Right hindlimb (tissue), 1 donor: ENCODE measurements around the gene GOLGA8B.
A peak's percentile ranks its signal among the peaks of the same experiment; 100 is the strongest.
"Not testable (repeated sequence)": the region's sequence is repeated elsewhere in the genome, so short reads cannot be mapped to it uniquely, and the experiment has no call there.

ENCODE experiments used
- DNase-seq: peaks from one replicate; pipeline ENCODE4 v3.0.0-alpha.2; 2018

Gene GOLGA8B

DNA sequence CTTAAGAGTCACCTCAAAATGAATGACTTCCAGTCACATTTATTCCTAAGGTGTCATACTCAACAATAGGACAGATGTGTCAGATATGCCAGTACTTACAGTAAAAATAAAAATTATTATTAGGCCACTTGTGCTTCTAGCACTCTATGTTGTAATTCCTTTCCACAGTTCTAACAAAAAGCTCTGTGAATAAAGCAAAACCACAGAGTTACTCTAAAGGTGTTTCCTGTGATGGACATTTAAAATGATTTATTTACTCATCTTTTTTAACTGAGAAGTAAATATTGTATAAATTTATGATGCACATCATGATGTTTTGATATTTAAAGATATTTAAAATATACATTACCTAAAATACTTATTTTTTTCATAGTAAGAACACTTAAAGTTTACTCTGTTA is 13.9 kb upstream of the GOLGA8B start:
- no peak for DNase-seq

GRCh38 chr15:34594361-34594760 is 10.9 kb upstream of the GOLGA8B start:
- DNase-seq = no peak

DNA sequence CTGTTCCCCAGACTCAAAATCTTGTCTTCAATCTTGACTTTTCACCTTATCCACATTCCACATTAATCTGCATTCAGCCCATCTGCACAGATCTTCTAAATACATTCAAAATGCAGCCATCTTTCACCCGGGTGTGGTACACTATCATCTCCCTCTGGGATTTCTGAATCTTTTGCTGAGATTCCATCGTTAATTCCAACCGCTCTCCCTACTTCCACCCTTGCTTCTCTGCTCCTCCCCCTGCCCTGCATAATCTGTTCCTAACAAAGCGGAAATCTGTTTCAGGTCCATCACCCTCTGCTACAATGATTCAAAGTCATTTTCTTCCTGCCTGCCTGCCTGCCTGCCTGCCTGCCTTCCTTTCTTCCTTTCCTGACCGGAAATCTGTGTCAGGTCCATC is 7.9 kb upstream of the GOLGA8B start:
- DNase-seq = no peak

- DNase-seq = peak; percentile 65
Observed at GRCh38 chr15:34588046-34588674, 4.7 kb upstream of the GOLGA8B start.

DNA sequence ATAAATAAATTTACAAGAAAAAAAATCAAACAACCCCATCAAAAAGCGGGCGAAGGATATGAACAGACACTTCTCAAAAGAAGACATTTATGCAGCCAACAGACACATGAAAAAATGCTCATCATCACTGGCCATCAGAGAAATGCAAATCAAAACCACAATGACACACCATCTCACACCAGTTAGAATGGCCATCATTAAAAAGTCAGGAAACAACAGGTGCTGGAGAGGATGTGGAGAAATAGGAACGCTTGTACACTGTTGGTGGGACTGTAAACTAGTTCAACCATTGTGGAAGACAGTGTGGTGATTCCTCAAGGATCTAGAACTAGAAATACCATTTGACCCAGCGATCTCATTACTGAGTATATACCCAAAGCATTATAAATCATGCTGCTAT is 2.5 kb upstream of the GOLGA8B start:
- not testable (repeated sequence) for DNase-seq

DNA sequence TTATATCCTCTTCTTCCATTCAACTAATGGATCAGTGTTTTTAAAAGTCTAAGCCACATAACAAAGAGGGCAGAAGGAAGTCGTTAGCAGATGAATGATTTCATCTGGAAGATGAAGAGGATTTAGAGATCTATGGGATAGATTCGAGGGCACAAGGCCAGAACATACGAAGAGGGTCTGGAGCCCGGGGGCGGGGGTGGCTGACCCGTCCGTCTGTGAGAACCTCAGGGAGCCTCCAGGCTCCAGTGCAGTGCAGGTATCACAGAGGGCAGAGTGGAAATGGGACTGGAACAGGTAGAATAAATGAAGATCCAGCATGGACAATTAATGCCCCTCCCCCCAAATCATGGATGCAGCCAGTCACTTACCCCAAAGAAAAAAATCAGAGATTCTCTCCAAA is 1.5 kb upstream of the GOLGA8B start:
- DNase-seq = no peak

DNA sequence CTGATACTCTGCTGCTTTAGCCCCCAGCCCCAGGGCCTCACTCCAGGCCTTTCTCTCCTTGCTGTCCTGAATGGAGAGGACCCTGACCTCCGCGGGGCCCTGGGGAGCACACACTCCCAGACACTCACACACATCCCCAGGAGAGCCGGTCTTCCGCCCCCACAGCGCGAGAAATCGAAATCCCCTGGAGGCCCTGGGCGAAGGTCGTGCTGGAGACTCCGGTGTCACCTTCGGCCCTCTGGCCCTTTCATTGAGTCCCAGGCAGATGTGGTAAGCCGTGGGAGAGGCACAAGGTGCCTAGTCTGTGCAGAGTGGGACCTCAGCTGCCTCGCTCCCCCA is 848 bp upstream of the GOLGA8B start:
- no peak for DNase-seq

DNA sequence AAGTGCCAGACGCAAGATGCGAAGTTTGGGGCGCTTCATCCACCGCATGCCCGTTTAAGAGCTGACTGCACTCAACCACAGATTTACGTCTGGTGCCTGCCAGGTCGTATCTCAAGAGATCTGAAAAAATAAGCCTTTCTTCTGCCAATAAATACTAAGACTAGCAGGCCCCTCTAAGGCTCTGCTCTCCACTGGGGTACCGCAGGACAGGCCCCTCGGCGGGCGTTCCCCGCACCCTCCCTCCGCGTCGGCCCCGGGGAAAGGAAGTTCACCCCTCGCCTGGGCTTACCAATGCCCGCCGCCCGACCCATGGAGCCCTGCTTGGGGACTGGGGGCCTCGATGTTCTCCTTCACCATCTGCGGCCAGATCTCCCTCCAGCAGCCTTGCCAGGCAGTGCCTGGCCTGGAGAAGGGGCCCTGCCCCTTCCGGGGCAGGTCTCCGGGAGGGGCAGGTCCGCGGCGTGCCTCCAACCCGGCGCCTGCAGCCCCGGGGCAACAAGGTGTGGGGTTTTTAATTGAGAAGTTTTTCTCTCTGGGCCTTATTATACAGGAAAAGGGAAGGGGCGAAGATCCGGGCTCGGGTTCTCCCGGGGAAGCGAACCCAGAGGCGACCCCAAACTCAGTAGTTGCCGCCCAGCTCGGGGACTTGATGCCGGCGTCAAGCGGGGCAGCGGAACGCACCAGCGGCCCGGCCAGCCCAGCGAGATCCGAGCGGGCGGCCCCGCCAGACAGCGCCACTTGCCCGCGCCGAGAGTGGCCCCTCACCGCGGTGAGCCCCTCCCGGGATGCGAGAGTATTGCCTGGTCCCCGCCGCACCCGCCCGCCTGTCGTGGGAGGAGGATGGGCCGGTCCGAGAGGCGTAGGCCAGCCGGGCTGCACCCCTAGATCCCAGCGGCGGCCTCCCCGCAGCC is 735 bp downstream of the GOLGA8B start:
- peak; percentile 41 for DNase-seq

DNA sequence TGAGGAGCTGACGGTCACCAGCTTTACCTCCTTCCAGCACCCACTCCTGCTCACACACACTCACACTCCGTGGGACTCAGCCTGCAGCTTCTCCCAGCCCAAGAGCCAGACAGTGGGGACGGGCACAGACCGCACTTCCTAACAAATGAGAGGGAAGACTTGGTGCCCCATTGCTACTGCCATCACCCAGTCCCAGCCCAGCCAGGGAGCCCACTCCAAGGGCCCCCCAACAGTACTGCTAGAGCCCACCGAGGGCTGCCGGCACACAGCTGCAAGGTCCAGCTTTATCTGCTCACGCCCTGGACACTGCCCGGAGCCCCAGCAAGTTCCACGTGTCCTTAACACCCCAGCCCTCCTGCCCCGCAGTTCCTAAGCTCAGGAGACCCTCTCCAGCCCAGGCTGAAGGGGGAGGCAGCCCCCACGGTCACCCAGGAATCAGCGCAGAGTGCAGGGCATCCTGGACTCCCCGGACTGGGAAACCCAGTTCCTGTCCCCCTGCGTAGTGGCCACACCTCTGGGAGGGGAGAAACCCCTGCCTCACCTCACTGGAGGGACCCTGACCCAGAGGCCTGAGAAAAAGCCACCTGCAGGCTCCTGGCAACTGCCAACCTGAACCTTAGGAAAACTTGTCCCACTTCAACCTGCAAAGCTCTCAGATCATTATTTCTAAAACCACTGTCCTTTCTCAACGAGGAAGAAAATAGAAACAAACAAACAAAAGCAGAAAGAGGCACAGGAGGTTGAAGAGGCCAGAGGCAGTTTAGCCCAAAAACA is 1.6 kb downstream of the GOLGA8B start:
- not testable (repeated sequence) for DNase-seq

- DNase-seq = no peak
Observed at GRCh38 chr15:34581043-34581365, 2.4 kb downstream of the GOLGA8B start.

- peak; percentile 32 for DNase-seq
Observed at GRCh38 chr15:34580251-34581042, 3.0 kb downstream of the GOLGA8B start.

DNA sequence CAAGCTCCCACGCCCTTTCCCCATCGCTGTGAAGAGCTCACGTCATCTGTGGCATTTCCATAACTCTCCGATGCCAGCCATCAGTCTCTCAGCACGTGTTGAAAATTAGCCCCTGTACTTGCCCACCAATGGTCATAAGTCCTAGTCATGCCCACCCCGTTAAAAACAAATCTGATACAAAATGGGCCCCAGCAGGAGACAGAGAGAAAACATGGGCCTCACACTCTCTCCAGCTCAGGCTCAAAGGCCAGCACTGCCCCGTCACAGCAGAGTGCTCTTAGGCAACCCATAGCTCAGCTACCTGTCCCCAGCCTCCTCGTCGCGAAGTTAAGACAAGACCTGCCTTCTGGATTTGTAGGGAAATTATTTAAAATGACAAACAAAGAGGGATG is 5.2 kb downstream of the GOLGA8B start:
- DNase-seq = no peak

- DNase-seq = not testable (repeated sequence)
Observed at GRCh38 chr15:34577658-34578282, 5.7 kb downstream of the GOLGA8B start.

- DNase-seq = not testable (repeated sequence)
Observed at GRCh38 chr15:34575035-34575434, 8.4 kb downstream of the GOLGA8B start.

- DNase-seq = not testable (repeated sequence)
Observed at GRCh38 chr15:34572921-34573320, 10.5 kb downstream of the GOLGA8B start.

DNA sequence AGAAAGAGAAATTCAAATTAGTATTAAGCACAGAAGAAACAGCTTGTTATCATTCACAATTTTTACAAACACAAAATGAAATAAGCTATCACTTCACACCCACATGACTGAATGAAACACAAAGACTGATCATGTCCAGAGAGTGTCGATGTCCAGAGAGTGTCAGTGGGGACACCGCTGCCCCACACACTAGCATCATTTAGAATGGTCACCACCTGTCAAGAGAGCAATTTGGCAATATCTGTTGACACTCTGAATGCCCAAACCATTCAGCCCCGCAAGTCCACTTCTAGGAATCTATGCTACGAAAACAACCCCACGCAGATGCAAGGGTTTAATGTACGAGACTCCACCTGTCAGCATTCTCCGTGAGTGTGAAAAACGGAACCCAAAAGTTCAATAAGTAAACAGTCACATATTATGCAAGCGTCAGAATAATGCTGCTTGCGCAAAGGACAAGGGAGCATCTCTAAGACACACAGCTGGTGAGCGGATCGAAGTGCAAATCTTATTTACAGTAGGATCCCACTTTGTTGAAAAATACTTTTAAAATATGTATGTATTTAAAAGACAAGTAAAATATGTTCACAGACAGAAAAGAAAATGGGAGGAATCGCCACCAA is 11.3 kb downstream of the GOLGA8B start:
- not testable (repeated sequence) for DNase-seq

DNA sequence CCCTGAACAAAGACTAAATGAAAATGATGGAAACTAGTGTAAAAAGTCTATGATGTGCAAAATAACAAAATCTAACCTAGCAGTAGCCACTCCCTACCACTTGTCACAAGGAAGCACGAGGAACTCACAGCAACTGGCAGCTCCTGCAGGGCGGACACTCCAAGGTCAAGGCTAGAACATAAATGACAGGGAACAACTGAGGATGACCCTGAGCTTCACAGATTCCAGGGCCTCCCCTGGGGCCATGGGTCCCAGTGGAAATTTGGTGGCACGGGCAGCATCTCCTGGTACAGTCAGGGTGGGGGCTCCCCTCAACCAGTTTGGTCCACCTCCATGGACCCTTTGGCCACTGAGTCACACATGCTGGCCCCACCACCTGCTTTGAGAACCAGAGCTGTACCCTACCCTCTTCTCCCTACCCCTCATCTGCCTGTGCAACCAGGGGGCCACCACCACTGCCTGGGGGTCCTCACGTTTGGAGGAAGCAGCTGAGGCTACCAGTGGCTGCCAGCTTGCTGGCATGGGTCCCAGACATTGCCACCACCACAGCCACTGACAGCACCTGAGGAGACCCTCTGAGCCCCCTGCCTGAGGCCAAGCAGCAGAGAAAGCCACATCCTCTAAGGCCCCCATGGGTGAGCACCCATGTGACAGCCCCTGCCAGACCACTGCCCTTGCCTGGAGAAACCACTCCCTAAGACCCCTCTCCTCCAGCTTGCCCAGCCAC is 13.6 kb downstream of the GOLGA8B start:
- DNase-seq = not testable (repeated sequence)

DNA sequence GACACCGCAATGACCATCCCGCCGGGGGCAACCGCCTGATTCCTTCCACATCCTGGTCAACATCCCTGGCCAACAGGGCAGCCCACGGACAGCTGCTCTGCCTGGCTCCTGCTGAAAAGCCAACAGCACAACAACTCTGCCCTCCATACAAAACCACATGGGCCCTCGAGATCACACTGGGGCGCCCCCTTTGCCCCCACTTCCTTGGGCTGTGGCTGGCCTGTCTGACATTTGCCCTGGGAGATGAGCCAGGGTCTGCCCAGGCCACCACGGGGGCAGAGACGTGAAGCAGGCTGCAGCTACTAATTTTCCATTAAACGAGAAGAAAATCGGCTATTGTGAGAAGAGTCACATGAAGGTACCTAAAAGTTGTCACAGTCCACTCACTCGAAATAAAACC is 16.3 kb downstream of the GOLGA8B start:
- not testable (repeated sequence) for DNase-seq

DNA sequence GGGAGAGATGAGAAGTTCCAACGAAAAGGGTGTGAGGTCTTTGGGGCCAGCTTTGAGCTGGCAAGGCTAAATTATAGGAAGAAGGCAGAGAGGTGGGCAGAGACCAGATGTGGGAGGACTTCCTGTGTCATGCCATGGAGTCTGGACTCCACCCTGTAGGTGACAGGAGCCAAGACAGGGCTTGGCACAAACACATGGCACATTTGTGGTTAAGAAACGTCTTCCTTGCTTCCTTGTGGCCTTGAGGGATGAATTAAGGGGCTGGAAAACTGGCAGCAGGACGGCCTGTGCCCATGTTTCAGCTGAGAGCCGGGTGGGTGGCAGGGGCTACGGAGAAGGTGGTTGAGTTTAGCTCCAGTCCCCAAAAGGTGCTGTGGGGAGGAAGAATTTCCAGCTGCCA is 18.7 kb downstream of the GOLGA8B start:
- DNase-seq = not testable (repeated sequence)

- DNase-seq = not testable (repeated sequence)
Observed at GRCh38 chr15:34560814-34561213, 22.6 kb downstream of the GOLGA8B start.

- DNase-seq = not testable (repeated sequence)
Observed at GRCh38 chr15:34559764-34560163, 23.7 kb downstream of the GOLGA8B start.
